ENCODE results near the gene GGTLC2.
A peak's percentile ranks its signal among the peaks of the same experiment; 100 is the strongest.
"Not testable (repeated sequence)": the region's sequence is repeated elsewhere in the genome, so short reads cannot be mapped to it uniquely, and the experiment has no call there.

The GGTLC2 gene

GRCh38 chr22:22670076-22670795 is 25.8 kb downstream of the GGTLC2 start:
- DNase-seq = no peak

GRCh38 chr22:22671506-22671905 is 27.1 kb downstream of the GGTLC2 start:
- DNase-seq = no peak

GRCh38 chr22:22673099-22673498 is 28.7 kb downstream of the GGTLC2 start:
- DNase-seq = no peak

GRCh38 chr22:22673628-22674027 is 29.2 kb downstream of the GGTLC2 start:
- no peak for DNase-seq

- DNase-seq = no peak
Measured at GRCh38 chr22:22674467-22674866, 30.1 kb downstream of the GGTLC2 start.

- DNase-seq = no peak
Measured at GRCh38 chr22:22678970-22679369, 34.6 kb downstream of the GGTLC2 start.

- DNase-seq = no peak
Measured at GRCh38 chr22:22680396-22680795, 36.0 kb downstream of the GGTLC2 start.

GRCh38 chr22:22681221-22681739 is 36.9 kb downstream of the GGTLC2 start:
- DNase-seq = no peak

GRCh38 chr22:22682196-22682595 is 37.8 kb downstream of the GGTLC2 start:
- DNase-seq = no peak

- no peak for DNase-seq
Measured at GRCh38 chr22:22682807-22683667, 38.6 kb downstream of the GGTLC2 start.

GRCh38 chr22:22683668-22684361 is 39.4 kb downstream of the GGTLC2 start:
- DNase-seq = no peak

- peak; percentile 44 for DNase-seq
Measured at GRCh38 chr22:22684580-22685561, 40.5 kb downstream of the GGTLC2 start.

- DNase-seq = no peak
Measured at GRCh38 chr22:22685586-22685985, 41.2 kb downstream of the GGTLC2 start.

GRCh38 chr22:22686202-22687115 is 42.0 kb downstream of the GGTLC2 start:
- not testable (repeated sequence) for DNase-seq

GRCh38 chr22:22687638-22688500 is 43.5 kb downstream of the GGTLC2 start:
- peak; percentile 33 for DNase-seq

GRCh38 chr22:22689621-22690345 is 45.4 kb downstream of the GGTLC2 start:
- DNase-seq = no peak

- no peak for DNase-seq
Measured at GRCh38 chr22:22691055-22691454, 46.6 kb downstream of the GGTLC2 start.

GRCh38 chr22:22691716-22692701 is 47.6 kb downstream of the GGTLC2 start:
- DNase-seq = peak; percentile 16
